ENCODE measurements around the gene SMIM13. TPM values are rescaled to one million over a fixed set of nuclear protein-coding genes. Genes with fewer than 3 reads are reported as not detected.

The SMIM13 gene
- total RNA-seq, 1 donor from 2014 or later: 7.8 TPM

- no peak overlapping the region for H3K4me3 ChIP-seq
- no peaks in the 10 kb centered on the region for H3K79me2 ChIP-seq (ENCODE audit: low read depth)
- H3K9me3 ChIP-seq (ENCODE audit: low read depth): no peaks in the 10 kb centered on the region
- H3K27me3 ChIP-seq: no peaks in the 10 kb centered on the region
- no peaks in the 10 kb centered on the region for H3K4me1 ChIP-seq
- H3K4me3 Mint-ChIP-seq: no peak overlapping the region
- H3K4me2 ChIP-seq: no peak overlapping the region
- DNase-seq (ENCODE audit: low spot score): no peak
- no peaks in the 10 kb centered on the region for H3K4me1 Mint-ChIP-seq
- H2AFZ ChIP-seq (replicated peaks): no peak overlapping the region
- TF ChIP-seq CTCF (IDR thresholded peaks at IDR 0.05): no peak
- no peaks in the 10 kb centered on the region for H3K27me3 Mint-ChIP-seq (ENCODE audit: insufficient read depth, low read depth)
- H3F3A ChIP-seq (ENCODE audit: low read depth): no peaks in the 10 kb centered on the region
- H3K36me3 ChIP-seq: no peaks in the 10 kb centered on the region
- no peak overlapping the region for H3K27ac ChIP-seq
- H4K20me1 ChIP-seq (ENCODE audit: low read depth): no peaks in the 10 kb centered on the region
- no peak overlapping the region for H3K27ac Mint-ChIP-seq
- no peaks in the 10 kb centered on the region for H3K9me3 Mint-ChIP-seq
- no peaks in the 10 kb centered on the region for H3K36me3 Mint-ChIP-seq
- H3K9ac ChIP-seq: no peak overlapping the region
Measured at GRCh38 chr6:11055127-11055627, 38.5 kb upstream of the SMIM13 start.

- no peak overlapping the region for H3K4me3 Mint-ChIP-seq
- Histone ChIP-seq H2AFZ (replicated peaks) (no peak overlapping the region), H3K36me3 (no peaks in the 10 kb centered on the region), H3F3A (ENCODE audit: low read depth) (no peaks in the 10 kb centered on the region), H3K79me2 (ENCODE audit: low read depth) (no peaks in the 10 kb centered on the region), H3K9me3 (ENCODE audit: low read depth) (no peaks in the 10 kb centered on the region), H3K27me3 (no peaks in the 10 kb centered on the region), H4K20me1 (ENCODE audit: low read depth) (no peaks in the 10 kb centered on the region), H3K4me3 (no peak overlapping the region), H3K9ac (no peak overlapping the region), H3K4me1 (no peaks in the 10 kb centered on the region), H3K4me2 (no peak overlapping the region), H3K27ac (no peak overlapping the region)
- no peaks in the 10 kb centered on the region for H3K27me3 Mint-ChIP-seq (ENCODE audit: insufficient read depth, low read depth)
- no peaks in the 10 kb centered on the region for H3K36me3 Mint-ChIP-seq
- no peaks in the 10 kb centered on the region for H3K4me1 Mint-ChIP-seq
- TF ChIP-seq EZH2phosphoT487 (IDR thresholded peaks at IDR 0.05): no peak
- TF ChIP-seq CTCF (IDR thresholded peaks at IDR 0.05): no peak
- no peak for TF ChIP-seq EZH2 (IDR thresholded peaks at IDR 0.05)
- no peak overlapping the region for H3K27ac Mint-ChIP-seq
- DNase-seq (ENCODE audit: low spot score): no peak
- H3K9me3 Mint-ChIP-seq: no peaks in the 10 kb centered on the region
Measured at GRCh38 chr6:11056871-11057270, 36.8 kb upstream of the SMIM13 start.

- no peak overlapping the region for H3K27ac ChIP-seq
- H3K4me1 ChIP-seq: peaks cover 9% of the 10 kb centered on the region
- no peaks in the 10 kb centered on the region for H3K36me3 ChIP-seq
- no peak for TF ChIP-seq CTCF (IDR thresholded peaks at IDR 0.05)
- TF ChIP-seq EZH2phosphoT487 (IDR thresholded peaks at IDR 0.05): no peak
- no peak for TF ChIP-seq EZH2 (IDR thresholded peaks at IDR 0.05)
- H3K27ac Mint-ChIP-seq: no peak overlapping the region
- H3K9ac ChIP-seq: no peak overlapping the region
- no peaks in the 10 kb centered on the region for H3K36me3 Mint-ChIP-seq
- no peaks in the 10 kb centered on the region for H3K79me2 ChIP-seq (ENCODE audit: low read depth)
- H3F3A ChIP-seq (ENCODE audit: low read depth): peaks cover 2% of the 10 kb centered on the region
- H3K4me3 ChIP-seq: no peak overlapping the region
- no peak for DNase-seq (ENCODE audit: low spot score)
- H3K27me3 ChIP-seq: no peaks in the 10 kb centered on the region
- no peak overlapping the region for H2AFZ ChIP-seq (replicated peaks)
- H3K9me3 ChIP-seq (ENCODE audit: low read depth): no peaks in the 10 kb centered on the region
- no peaks in the 10 kb centered on the region for H3K4me1 Mint-ChIP-seq
- H4K20me1 ChIP-seq (ENCODE audit: low read depth): no peaks in the 10 kb centered on the region
- H3K4me2 ChIP-seq: no peak overlapping the region
- no peaks in the 10 kb centered on the region for H3K9me3 Mint-ChIP-seq
- H3K4me3 Mint-ChIP-seq: no peak overlapping the region
- H3K27me3 Mint-ChIP-seq (ENCODE audit: insufficient read depth, low read depth): no peaks in the 10 kb centered on the region
Measured at GRCh38 chr6:11058406-11058805, 35.2 kb upstream of the SMIM13 start.

Data from neural progenitor cell (in vitro differentiated cells).